BJ (cell line): Measurements from ENCODE around the gene CDC6. TPM values are rescaled to one million over a fixed set of nuclear protein-coding genes. Genes with fewer than 3 reads are reported as not detected.
"Not testable (repeated sequence)": the region's sequence is repeated elsewhere in the genome, so short reads cannot be mapped to it uniquely, and the experiment has no call there.

ENCODE experiments used
- CTCF ChIA-PET: fragments of 350-600 bp; formaldehyde crosslinking; extraction: SDS; loops from one replicate; lab custom pipeline; 2021; ENCODE audit warnings: antibody characterized with exemption, inconsistent platforms; lab: Yijun Ruan, JAX
- POLR2A ChIA-PET: fragments of 300-600 bp; sonication (Branson Sonifier 250); formaldehyde crosslinking; extraction: SDS; loops from one replicate; lab custom pipeline; 2021; ENCODE audit warnings: antibody characterized with exemption; lab: Charles Lee
- DNase-seq: peaks from one replicate; pipeline ENCODE4 v3.0.0-alpha.2; 2011; ENCODE audit warnings: low read depth
- H3K27me3 ChIP-seq: 2 replicates; pipeline ENCODE4 v1.6.0; 2011; ENCODE audit warnings: low read length; ENCODE audit not compliant: control insufficient read depth, insufficient read depth
- H3K36me3 ChIP-seq: 2 replicates; pipeline ENCODE4 v1.5.1; 2011; ENCODE audit warnings: low read length; ENCODE audit not compliant: control insufficient read depth, insufficient read depth
- H3K4me3 ChIP-seq: 2 replicates; pipeline ENCODE4 v1.5.1; 2011; ENCODE audit warnings: low read depth, mild to moderate bottlenecking, control low read depth, low read length
- polyA plus RNA-seq: library from polyadenylated mRNA; depleted of rRNA; stranded (reverse); fragments of >200 nt; gene quantifications from 2 replicates; pipeline ENCODE4 v1.2.3, GENCODE V29; 2011
- TF ChIP-seq, protein P1 (sequence below): IDR thresholded peaks from 2 replicates; pipeline ENCODE4 v1.5.1; 2011; ENCODE audit warnings: low read depth, mild to moderate bottlenecking, control low read depth, inconsistent platforms, low read length, moderate library complexity; ENCODE audit not compliant: insufficient read depth

CDC6 gene
- polyA plus RNA-seq, 1 experiment, result 5.6 TPM

DNA sequence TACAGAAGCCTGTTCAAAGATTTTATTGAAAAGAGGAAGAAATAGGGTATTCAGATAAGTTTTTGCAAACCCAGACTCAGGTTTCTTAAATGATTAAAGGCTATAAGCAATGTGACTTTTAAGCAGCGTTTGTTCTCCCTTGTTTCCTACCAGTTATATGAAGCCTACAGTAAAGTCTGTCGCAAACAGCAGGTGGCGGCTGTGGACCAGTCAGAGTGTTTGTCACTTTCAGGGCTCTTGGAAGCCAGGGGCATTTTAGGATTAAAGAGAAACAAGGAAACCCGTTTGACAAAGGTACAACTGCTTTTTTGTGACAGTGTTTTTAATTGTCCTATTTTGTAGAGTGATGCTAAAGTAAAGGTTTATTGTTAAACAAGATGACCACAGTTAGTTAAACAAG lies 13.6 kb downstream of the CDC6 start:
- CTCF ChIA-PET, result interaction anchor here (1.3 to 30.6 kb wide), 6 partner anchors 16 to 114 kb away, joined by 3 to 762 read pairs (median 18); partner anchors contain the start of gene GJD3
- Histone ChIP-seq H3K4me3 (no peak overlapping the region), H3K27me3 (no peaks in the 10 kb centered on the region), H3K36me3 (no peaks in the 10 kb centered on the region)
- POLR2A ChIA-PET, result no interaction called here
- DNase-seq, result no peak
- TF ChIP-seq, protein P1, sequence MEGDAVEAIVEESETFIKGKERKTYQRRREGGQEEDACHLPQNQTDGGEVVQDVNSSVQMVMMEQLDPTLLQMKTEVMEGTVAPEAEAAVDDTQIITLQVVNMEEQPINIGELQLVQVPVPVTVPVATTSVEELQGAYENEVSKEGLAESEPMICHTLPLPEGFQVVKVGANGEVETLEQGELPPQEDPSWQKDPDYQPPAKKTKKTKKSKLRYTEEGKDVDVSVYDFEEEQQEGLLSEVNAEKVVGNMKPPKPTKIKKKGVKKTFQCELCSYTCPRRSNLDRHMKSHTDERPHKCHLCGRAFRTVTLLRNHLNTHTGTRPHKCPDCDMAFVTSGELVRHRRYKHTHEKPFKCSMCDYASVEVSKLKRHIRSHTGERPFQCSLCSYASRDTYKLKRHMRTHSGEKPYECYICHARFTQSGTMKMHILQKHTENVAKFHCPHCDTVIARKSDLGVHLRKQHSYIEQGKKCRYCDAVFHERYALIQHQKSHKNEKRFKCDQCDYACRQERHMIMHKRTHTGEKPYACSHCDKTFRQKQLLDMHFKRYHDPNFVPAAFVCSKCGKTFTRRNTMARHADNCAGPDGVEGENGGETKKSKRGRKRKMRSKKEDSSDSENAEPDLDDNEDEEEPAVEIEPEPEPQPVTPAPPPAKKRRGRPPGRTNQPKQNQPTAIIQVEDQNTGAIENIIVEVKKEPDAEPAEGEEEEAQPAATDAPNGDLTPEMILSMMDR, result 0 out of 2 replicates have a peak, but pooled peaks have one; percentile 9

- DNase-seq, result no peak
- POLR2A ChIA-PET, result interaction anchor here (0.6 to 1.0 kb wide), 3 partner anchors 15 to 84 kb away, joined by 3 to 5 read pairs (median 5); partner anchors contain the start of gene WIPF2
- TF ChIP-seq, protein P1, result peak; percentile 69
- no peaks in the 10 kb centered on the region for H3K27me3 ChIP-seq
- no peak overlapping the region for H3K4me3 ChIP-seq
- H3K36me3 ChIP-seq, result no peaks in the 10 kb centered on the region
- CTCF ChIA-PET, result interaction anchor here (0.8 to 30.6 kb wide), 25 partner anchors 8 to 554 kb away, joined by 3 to 762 read pairs (median 5); partner anchors contain the start of genes CDC6, GJD3 and TOP2A
These were observed 15.5 kb downstream of the CDC6 start for GRCh38 chr17:40303009-40303657.

DNA sequence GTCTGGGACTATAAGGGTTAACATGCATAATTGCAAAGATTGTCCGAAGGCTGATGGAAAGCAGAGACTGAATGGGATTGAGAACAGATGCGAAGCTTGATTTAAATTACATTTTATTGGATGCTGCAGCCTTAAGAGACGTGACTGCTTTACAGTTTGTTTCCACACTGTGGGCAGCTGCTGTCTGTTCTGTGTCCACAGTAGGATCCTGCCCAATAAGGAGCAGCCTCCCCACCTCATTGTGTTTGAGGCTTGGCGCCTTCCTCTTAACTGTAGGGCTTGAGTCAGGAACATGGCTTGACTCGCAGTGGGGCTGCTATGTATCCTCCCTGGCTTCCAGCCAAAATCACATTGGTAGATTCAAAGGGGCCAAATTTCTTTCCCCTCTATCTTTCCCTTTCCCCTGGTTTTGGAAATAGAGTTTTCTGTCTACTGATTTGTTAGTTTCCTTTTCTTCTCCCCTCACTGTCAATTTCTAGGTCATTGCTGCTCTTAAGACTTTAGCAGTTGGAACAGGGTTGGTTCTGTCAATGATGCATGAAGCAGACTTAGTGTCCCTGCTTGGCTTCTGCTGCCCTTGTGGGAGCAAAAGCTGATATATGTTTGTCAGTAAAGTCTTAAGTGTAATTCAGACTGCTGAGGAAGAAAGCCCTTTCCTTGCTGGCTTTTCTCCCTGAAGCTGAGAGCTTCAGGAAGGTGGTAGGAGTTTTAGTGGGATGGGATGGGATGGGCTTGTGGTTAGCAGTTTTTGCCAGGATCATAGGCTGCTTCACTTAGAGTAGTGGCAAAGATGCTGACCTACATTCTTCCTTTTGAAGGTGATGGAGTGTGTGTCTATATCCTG lies 16.3 kb downstream of the CDC6 start:
- Histone ChIP-seq H3K36me3 (no peaks in the 10 kb centered on the region), H3K4me3 (no peak overlapping the region), H3K27me3 (no peaks in the 10 kb centered on the region)
- DNase-seq, result peak; percentile 51
- TF ChIP-seq, protein P1, result no peak
- POLR2A ChIA-PET, result interaction anchor here (0.7 to 1.0 kb wide), 2 partner anchors 85 to 145 kb away, joined by 5 read pairs; partner anchors contain the start of gene WIPF2
- CTCF ChIA-PET, result interaction anchor here (0.8 to 30.6 kb wide), 25 partner anchors 8 to 553 kb away, joined by 3 to 762 read pairs (median 6); partner anchors contain the start of genes CDC6, GJD3 and TOP2A

- not testable (repeated sequence) for H3K4me3 ChIP-seq, H3K27me3 ChIP-seq, H3K36me3 ChIP-seq
- ChIA-PET CTCF (interaction anchor here (0.8 to 30.6 kb wide), 13 partner anchors 14 to 255 kb away, joined by 3 to 762 read pairs (median 6); partner anchors contain the start of gene GJD3), POLR2A (interaction anchor here (0.7 kb wide), 1 partner anchor 144 kb away, joined by 5 read pairs; no protein-coding TSS in a partner anchor)
- DNase-seq, result peak; percentile 94
These were observed 16.8 kb downstream of the CDC6 start for GRCh38 chr17:40304552-40304863.

DNA sequence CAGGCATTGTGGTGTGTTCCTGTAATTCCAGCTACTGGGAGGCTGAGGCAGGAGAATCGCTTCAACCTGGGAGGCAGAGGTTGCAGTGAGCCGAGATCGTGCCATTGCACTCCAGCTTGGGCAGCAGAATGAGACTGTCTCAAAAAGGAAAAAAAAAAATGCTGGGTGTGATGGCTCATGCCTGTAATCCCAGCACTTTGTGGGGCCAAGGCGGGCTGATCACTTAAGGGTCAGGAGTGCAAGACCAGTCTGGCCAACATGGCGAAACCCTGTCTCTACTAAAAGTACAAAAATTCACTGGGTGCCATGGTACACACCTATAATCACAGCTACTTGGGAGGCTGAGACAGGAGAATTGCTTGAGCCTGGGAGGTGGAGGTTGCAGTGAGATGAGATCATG lies 17.2 kb downstream of the CDC6 start:
- H3K4me3 ChIP-seq, result not testable (repeated sequence)
- POLR2A ChIA-PET, result interaction anchor here (0.7 kb wide), 1 partner anchor 144 kb away, joined by 5 read pairs; no protein-coding TSS in a partner anchor

More for the DNA sequence above, 17.2 kb downstream of the CDC6 start:
- not testable (repeated sequence) for H3K36me3 ChIP-seq, DNase-seq, H3K27me3 ChIP-seq
- CTCF ChIA-PET, result interaction anchor here (0.7 to 30.6 kb wide), 14 partner anchors 14 to 377 kb away, joined by 3 to 762 read pairs (median 6); partner anchors contain the start of gene GJD3
